HuH-7 (cell line): ENCODE results near the gene ANKRD53.

Source experiments
- DNase-seq: peaks from one replicate; pipeline ENCODE4 v3.0.0; 2011; ENCODE audit warnings: low spot score

The ANKRD53 gene

GRCh38 chr2:70967189-70967588, 11.2 kb upstream of the ANKRD53 start:
- DNase-seq: no peak

DNA sequence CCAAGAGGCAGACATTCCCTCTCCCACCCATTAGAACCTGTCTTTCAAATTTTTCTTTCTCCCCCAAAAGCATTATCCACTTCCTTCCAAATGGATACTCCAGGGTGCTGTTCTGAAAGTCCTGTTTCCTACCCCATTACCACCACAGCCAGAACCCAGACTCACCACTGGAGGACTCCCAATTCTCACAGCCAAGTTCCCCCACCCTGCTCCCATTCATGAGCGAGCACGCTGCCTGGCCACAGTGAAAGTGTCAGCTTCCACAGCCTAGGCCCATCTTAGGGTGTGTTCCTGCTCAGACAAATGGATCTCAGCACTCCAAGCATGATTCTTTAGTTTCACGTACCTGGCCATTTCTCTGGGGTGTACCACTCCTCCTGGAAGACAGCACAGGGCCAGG, 3.8 kb upstream of the ANKRD53 start:
- DNase-seq: no peak

- no peak for DNase-seq
Observed at GRCh38 chr2:70975237-70975636, 3.2 kb upstream of the ANKRD53 start.

GRCh38 chr2:70977605-70978205, 725 bp upstream of the ANKRD53 start:
- DNase-seq: no peak

DNA sequence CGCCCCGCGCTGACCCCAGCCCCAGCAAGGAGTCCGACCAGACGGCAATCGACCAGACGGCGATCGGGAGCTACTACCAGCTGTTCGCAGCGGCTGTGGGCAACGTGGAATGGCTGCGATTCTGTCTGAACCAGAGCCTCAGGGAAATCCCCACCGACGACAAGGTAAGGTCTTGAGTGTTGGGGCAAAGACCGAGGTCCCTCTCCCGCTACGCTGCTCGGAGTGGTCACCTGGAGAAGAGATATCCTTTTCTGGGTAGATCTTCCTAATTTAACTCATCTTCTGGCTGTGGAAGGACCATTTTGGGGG, 704 bp downstream of the ANKRD53 start:
- DNase-seq: no peak

DNA sequence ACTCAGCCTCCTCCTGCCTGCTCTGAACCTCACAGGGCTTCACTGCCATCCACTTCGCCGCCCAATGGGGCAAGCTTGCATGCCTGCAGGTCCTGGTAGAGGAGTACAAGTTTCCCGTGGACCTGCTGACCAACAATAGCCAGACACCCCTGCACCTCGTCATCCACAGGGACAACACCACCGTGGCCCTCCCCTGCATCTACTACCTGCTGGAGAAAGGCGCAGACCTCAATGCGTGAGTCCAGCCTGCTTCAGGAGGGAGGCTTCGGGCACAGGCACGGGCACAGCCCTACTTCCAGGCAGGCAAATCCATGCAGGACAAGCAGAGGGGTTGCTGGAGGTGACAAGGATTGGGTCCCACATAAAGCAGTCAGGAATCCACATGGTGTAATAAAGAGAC, 1.2 kb downstream of the ANKRD53 start:
- no peak for DNase-seq

DNA sequence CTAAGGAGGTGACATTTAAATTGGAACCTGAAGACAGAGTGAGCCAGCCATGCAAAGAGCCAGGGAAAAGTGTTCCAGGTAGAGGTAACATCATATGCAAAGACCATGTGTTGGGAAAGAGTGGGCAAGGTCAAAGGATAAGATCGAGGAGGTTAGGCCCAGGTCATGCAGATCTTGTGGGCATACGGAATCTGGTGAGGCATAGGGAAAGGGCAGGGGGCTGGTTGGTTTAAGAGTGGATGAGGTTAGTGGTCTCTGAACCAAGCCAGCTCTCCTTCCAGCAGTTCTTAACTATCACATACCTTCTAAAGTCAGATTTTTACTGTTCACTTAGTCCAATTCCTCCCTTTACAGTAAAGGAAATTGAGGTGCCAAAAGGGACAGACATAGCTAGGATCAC, 3.0 kb downstream of the ANKRD53 start:
- DNase-seq: no peak

- no peak for DNase-seq
Observed at GRCh38 chr2:70981866-70982810, 3.7 kb downstream of the ANKRD53 start.

DNA sequence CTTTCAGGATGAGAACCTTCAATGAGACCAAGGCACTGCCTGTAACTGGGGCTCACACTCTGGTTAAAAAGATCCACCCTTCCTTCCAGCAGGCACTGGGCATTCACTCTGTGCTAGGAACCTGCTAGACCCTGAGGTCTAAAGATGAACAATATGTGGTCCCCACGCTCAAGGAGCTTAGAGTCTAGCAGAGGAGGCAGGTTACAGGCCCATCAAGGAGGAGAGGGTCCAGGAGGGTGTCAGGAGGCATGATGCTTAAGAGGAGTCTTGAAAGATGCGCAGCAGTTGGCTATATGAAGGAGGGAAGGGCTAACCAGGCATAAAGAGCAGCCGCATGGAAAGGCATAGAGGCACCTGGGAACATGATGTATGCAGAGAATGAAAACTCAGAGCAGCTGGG, 4.5 kb downstream of the ANKRD53 start:
- no peak for DNase-seq

DNA sequence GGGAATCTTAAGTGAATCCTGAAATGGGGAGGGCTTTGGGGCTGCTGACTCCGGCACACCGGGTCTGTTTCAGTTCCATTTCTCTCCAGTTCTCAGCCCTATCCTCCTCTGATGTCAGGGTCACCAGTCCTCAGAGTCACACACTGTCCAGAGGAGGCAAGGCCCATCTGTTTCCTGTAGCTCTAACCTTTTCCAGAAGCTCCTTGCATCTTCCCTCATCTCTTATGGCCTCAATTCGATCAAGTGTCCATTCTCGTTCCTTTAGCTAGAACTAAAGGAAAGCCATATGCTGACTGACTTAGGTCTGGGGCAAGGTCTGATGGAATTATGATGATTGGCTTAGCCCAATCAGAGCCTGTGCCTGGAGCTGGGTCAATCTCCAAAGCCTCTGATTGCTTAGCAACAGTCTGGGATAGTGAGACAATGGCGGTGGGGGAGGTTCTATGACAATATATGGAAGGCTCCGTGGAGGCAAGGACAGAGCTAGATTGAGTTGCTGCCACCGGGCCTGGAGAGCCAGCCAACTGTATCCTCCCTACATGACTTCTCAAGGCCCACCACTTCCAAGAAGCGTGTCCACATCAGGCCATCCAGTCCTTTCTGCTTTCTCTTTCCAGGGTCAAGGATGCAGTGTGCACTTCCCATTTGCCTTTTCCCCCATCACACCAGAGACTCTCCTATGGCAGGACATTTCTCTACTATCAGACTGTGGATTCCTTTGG, 5.2 kb downstream of the ANKRD53 start:
- DNase-seq: no peak

DNA sequence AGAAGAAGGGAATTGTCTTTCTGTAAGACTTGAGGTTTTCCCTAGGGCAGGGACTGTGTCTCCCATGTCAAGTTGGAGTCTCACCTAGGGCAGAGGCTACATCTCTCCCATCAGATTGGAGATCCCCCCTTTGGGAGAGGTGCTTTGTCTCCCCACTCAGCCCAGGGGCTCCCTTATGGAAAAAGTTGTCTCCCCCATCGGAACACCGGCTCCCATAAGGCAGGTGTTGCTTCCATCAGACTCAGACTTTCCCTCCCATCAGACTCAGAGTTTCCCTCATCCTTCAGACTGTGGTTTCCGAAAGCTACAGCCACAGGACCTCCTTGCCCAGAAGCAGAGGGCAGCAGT, 5.8 kb downstream of the ANKRD53 start:
- no peak for DNase-seq

- DNase-seq: peak; percentile 82
Observed at GRCh38 chr2:70984576-70985282, 6.3 kb downstream of the ANKRD53 start.

DNA sequence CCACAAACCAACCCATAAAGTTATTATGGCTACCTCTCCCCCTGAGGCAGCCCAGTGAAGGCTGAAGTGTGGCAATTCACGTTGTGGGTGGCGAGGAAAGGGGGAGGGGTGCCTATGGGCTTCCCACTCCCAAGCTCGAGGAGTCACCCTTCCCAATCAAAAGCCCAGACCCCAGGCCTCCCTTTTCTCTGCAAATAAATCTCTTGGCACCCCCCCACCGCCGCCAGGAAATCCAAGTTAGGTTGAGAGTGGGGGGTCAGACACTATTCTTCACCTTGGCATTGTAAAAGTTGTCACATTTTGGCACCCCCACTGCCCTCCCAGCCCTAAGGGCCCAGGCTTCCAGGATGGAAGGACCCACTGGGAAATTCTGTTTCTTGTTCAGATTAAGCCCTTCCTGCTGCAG, 6.9 kb downstream of the ANKRD53 start:
- no peak for DNase-seq

- no peak for DNase-seq
Observed at GRCh38 chr2:70985956-70986355, 7.5 kb downstream of the ANKRD53 start.

DNA sequence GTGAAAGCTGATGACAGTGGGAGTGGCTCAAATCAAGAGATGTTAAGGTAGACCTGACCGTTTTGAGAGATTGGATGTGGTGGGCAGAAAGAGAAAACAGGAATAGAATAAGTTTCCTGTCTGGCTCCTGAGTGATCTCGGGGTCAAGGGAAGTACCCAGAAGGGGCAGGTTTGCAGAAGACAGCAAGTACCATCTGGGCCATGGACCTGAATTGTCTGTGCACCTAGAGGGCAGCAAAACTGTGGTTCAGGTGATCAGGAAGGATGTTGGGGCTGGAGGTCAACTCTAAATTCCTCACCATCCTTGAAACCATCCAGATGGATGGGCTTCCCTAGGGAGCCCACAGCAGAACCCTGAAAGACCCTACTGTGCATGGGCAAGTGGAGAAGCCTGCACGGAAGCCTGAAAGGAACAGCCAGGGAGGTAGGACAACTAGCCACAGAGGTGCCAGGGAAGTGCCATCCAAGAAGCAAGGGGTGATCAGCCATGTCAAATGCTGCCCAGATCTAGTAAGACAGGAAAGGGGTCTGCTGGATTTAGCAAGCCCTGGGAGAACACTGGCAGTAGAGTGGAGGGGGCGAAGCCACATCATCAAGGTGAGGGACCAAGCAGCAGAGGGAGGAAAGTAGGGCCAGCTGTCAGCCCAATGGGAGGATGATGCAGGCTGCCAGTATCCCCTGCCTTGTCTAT, 8.2 kb downstream of the ANKRD53 start:
- no peak for DNase-seq

- DNase-seq: no peak
Observed at GRCh38 chr2:70987386-70987785, 9.0 kb downstream of the ANKRD53 start.

DNA sequence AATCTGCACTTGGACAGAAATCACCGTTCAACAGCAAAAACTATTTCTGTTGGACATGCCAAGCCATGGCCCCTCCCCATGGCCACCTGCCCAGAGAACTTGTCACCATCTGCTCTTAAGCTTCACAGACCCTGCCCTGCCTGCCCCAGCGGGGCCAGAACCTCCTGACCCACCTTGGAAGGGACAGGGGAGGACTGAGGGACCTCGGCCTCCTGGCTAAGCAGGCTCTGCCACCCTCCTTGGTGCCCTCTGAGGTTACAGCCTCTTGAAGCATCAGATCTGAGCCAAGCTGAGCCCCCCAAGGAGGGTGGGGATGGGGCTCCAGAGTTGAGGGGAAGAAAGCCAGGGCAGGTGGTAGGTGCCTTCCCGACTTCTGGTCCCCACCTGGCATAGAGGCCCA, 9.7 kb downstream of the ANKRD53 start:
- no peak for DNase-seq

DNA sequence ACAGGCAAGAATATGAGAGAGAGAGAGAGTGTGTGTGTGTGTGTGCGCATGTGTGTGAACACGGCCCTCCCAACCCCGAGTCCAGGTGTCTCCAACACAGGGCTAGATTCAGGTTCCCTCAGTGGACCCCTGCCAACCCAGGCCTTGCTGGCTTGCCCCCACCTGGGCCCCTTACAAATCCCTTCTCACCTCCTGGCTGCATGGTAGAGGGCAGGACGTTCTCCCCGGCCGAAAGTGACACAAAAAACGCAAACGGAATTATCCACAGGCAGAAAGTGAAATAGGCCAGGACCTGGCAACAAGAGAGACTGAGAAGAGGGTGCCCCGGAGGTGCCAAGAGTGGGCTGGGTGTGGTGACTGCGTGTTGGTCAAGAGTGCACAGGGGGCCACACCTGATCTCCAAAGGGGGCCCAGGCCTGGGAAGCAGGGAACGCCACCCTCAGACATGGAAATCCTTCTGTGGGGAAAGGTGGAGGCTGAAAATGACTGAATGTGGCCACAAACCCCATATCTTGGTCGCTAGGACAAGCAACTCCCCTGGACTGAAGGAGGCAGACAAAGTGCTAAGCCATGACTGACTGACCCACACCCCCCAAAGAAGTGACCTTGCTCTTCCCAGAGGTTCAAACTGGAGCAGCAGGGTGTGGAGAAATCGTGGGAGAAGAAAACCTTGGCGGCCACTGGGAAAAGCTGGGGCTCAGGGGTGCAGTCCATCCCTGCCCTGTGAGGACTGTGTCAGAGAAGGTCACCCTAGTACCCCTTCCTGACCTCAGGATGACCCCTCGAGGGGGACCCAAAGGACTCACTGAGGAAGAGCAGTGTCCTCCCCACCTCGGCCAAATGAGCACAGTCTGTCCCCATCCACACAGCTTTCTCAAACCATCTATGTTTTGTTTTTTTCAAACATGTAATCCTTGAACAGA, 10.6 kb downstream of the ANKRD53 start:
- DNase-seq: no peak

DNA sequence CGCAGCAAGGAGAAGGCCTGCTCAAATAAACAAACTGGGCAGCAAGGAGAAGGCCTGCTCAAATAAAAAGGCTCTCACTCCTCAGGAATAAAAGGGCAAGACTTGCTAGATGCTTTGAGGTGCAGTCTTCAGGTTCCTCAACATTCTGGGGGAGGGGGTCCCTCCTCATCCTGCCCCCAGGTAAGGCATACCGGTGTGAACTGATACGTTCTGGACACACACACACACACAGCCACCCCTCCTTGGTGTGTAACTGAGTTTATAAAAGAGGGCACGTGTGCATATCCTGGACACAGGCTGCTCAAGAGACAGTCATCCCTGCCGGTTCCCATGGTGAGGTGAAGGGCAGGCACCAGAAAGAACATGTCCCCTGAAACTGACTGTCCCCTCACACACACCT, 11.8 kb downstream of the ANKRD53 start:
- no peak for DNase-seq

- DNase-seq: no peak
Observed at GRCh38 chr2:70991142-70991541, 12.7 kb downstream of the ANKRD53 start.

DNA sequence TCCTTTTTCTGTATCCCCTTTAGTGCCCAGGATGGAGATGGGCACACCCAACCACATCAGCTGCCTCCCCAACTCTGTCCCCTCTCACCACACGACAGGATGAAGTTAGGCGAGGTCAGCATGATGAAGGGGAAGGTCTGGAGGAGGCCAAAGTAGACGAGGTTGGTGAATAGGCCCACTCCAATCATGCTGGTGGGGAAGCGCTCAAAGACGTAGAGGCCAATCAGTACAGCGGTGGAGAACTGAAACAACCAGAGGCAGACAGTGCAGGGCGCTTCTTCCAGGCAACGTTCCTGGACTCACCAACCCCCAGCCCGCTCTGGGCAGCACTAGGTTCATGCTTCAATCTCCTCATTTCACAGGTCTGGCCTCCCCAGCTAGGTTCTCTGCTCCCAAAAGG, 13.3 kb downstream of the ANKRD53 start:
- DNase-seq: no peak
